Activated T-cell treated with anti-CD3 and anti-CD28 coated beads, Interleukin-2, amount 50 U/mL, for 72 hours (primary cell): ENCODE data around the gene LPP. TPM values are rescaled to one million over a fixed set of nuclear protein-coding genes. Genes with fewer than 3 reads are reported as not detected.

Source experiments
- ATAC-seq, 2 donors: fragments of 150-1000 bp; cut with Tn5 transposase; replicated peaks in 1 of 2; 2 replicates each; pipeline ENCODE4 v1.10.0; 2021; ENCODE audit warnings: moderate library complexity in 2 of 2, mild to moderate bottlenecking in 1 of 2
- DNase-seq, 2 donors: peaks; one replicate each; pipeline ENCODE4 v3.0.0; 2021 to 2022; ENCODE audit warnings: mixed read lengths in 1 of 2
- H3K27ac Mint-ChIP-seq: one replicate; pipeline ENCODE4 v1.8.0; 2022; ENCODE audit warnings: mild to moderate bottlenecking, moderate library complexity, mixed read lengths
- H3K27me3 Mint-ChIP-seq: one replicate; pipeline ENCODE4 v1.8.0; 2022; ENCODE audit warnings: low read depth, mixed read lengths
- H3K36me3 Mint-ChIP-seq, 2 donors: one replicate each; pipeline ENCODE4 v1.8.0; 2022; ENCODE audit warnings: mixed read lengths in 2 of 2, mild to moderate bottlenecking in 1 of 2; ENCODE audit not compliant: insufficient read depth in 2 of 2
- H3K4me1 Mint-ChIP-seq: one replicate; pipeline ENCODE4 v1.8.0; 2022; ENCODE audit warnings: low read depth, mixed read lengths
- H3K4me3 Mint-ChIP-seq, 2 donors: one replicate each; pipeline ENCODE4 v1.8.0; 2022; ENCODE audit warnings: mild to moderate bottlenecking in 2 of 2, mixed read lengths in 2 of 2, moderate library complexity in 2 of 2
- H3K9me3 Mint-ChIP-seq, 2 donors: one replicate each; pipeline ENCODE4 v1.8.0; 2022; ENCODE audit warnings: mixed read lengths in 2 of 2
- total RNA-seq, 2 donors: library from RNA; stranded (reverse); gene quantifications; one replicate each; pipeline ENCODE4 v1.2.3, GENCODE V29; 2022

The LPP gene
- total RNA-seq, 2 donors from 2014 or later, result 50.4 to 67.7 TPM

DNA sequence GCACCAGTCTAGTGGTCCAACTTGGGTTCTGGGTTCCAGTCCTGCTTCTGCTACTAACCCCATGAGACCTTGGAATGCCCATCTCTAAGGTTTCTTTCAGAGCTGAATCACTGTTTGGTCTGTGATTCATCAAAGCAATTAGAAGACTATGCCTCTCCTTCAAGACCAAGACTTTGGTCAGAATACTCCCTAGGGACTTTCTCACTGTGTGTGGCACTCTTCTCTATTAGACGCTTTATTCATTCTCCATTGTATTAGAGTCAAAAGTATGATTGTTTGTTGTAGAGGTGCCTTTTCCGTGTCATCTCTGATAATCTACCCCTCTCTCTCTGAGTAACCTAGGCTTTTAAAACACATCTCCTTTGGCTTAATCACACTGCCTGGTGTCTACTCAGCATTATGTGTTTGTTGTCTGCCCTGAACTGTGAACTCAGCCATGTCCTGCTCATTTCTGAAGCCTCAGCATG, 90.5 kb downstream of the LPP start:
- Mint-ChIP-seq H3K36me3 (peaks cover 0 to 2% of the 10 kb centered on the region in 2 donors), H3K27me3 (no peaks in the 10 kb centered on the region), H3K4me1 (peaks cover 35% of the 10 kb centered on the region), H3K4me3 (no peak overlapping the region), H3K27ac (no peak overlapping the region), H3K9me3 (no peaks in the 10 kb centered on the region)
- no peak for DNase-seq
- peak; percentile 80 to 83 for ATAC-seq

DNA sequence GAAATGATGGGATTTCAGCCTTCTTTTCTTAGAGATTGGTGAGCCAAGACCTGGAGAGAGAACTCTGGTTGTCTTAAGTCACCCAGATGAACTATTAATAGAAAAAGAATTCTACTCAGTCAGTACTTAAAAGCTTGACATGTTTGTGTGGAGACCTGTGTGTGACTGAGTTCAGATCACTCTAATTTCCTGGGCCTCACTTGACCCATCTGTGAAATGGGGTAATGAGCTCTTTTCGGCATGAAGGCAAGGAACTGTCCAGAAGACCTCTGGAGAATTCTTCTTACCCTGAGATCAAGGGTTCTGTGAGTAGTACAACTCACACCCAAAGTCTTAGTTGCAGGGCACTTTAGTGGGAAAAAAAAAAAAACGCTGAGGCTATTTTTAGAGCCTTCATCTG, 92.9 kb downstream of the LPP start:
- H3K4me3 Mint-ChIP-seq, result no peak overlapping the region
- no peak overlapping the region for H3K27ac Mint-ChIP-seq
- no peak for DNase-seq
- no peak for ATAC-seq
- peaks cover 41% of the 10 kb centered on the region for H3K4me1 Mint-ChIP-seq
- peaks cover 0 to 2% of the 10 kb centered on the region in 2 donors for H3K9me3 Mint-ChIP-seq
- H3K36me3 Mint-ChIP-seq, result peaks cover 0 to 9% of the 10 kb centered on the region in 2 donors
- H3K27me3 Mint-ChIP-seq, result no peaks in the 10 kb centered on the region

DNA sequence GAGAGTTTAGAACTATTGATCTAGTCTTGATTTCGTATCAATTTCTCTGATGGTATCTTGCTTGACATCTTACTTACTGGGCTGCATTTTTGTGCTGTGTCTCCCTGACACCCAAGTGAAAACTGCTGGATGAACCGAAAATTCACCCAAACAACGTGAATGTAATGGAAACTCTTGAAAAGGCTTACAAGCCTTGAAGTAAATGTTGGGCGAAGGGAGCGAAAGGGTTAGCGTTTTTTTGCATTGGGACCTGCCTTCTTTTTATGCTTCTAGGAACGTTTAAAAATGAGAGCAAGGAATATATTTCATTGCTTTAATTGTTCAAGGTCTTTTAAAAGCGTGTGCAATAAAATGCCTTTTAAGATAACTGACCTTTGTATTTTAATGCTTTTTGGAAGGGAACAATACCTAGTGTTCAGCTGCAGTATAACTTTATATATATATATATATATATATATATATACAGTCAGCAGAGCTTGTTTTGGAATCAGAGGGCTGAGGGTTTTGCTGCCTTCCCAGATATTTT, 94.1 kb downstream of the LPP start:
- peaks cover 37% of the 10 kb centered on the region for H3K4me1 Mint-ChIP-seq
- H3K27me3 Mint-ChIP-seq, result no peaks in the 10 kb centered on the region
- DNase-seq, result no peak
- H3K36me3 Mint-ChIP-seq, result peaks cover under 1 to 15% of the 10 kb centered on the region in 2 donors
- no peak overlapping the region for H3K4me3 Mint-ChIP-seq
- no peak overlapping the region for H3K27ac Mint-ChIP-seq
- H3K9me3 Mint-ChIP-seq, result peaks cover 0 to 2% of the 10 kb centered on the region in 2 donors
- no peak for ATAC-seq

DNA sequence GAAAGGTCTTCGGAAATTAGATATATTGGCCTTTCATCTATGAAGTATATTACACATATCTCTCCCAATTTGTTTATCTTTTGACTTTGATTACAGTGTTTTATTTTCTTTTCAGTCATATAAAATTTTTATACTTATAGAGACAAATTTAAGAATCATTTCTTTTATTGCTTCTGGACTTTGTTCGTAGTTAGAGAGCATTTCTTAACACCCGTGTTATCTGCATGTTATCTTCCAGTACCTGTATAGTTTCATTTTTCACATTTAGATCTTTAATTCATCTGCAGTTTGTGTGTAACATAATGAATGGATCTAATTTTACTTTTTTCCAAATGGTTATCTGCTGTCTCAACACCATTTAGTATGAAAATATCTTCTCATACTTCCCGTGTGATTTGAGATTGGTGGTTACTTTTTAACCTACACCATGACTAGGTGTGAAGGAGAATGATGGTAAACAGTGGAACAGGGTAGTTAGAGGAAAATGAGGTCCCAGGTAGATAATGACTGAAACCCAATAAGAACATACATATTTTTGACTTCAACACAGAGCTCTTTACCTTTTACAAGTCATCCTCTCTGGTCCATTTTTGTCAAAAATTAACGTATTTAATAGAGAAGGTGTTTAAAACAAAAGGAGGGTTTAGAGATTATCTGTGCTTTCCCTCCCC, 99.3 kb downstream of the LPP start:
- ATAC-seq, result peak in 1 of 2 donors; percentile 19
- peaks cover 53% of the 10 kb centered on the region for H3K4me1 Mint-ChIP-seq
- DNase-seq, result no peak
- H3K9me3 Mint-ChIP-seq, result peaks cover 0 to 2% of the 10 kb centered on the region in 2 donors
- peak overlapping the region in 1 of 2 donors; percentile 58 for H3K4me3 Mint-ChIP-seq
- peaks cover 3 to 16% of the 10 kb centered on the region in 2 donors for H3K36me3 Mint-ChIP-seq
- no peaks in the 10 kb centered on the region for H3K27me3 Mint-ChIP-seq
- peak overlapping the region; percentile 89 for H3K27ac Mint-ChIP-seq

DNA sequence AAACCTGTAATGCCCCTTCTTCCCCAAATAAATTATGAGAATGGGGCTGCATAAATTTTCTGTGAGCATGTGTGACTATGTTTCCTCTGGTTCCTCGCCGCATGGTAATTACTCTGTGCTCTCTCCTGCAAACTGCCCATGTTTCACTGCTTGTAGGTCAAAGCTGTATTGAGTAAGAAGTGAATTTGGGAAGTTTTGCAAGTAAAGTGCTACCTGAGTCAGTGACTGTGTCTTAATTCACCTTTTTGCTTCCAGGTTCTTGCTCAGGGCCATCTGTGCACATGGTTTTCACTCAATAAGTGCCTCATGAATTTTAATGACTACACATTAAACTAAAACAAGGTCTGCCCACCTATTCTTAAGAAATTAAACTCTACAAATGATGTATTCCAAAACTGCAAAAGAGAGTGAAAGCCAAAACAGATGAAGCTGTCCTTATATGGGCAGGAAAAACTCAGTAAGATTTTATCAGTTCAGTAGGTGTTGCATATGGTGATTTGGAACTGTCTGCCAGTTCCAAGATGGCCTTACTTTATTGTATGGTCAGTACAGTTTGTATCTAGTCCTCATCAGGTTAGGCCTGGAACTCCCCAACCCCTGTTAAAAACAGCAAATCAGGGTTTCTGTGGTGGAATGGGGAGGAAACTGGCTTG, 100.0 kb downstream of the LPP start:
- DNase-seq, result no peak
- Mint-ChIP-seq H3K4me3 (peak overlapping the region; percentile 29 to 58), H3K27me3 (no peaks in the 10 kb centered on the region), H3K27ac (peak overlapping the region; percentile 89), H3K4me1 (peaks cover 56% of the 10 kb centered on the region), H3K36me3 (peaks cover 3 to 16% of the 10 kb centered on the region in 2 donors), H3K9me3 (peaks cover 0 to 2% of the 10 kb centered on the region in 2 donors)
- ATAC-seq, result peak; percentile 73 to 75

DNA sequence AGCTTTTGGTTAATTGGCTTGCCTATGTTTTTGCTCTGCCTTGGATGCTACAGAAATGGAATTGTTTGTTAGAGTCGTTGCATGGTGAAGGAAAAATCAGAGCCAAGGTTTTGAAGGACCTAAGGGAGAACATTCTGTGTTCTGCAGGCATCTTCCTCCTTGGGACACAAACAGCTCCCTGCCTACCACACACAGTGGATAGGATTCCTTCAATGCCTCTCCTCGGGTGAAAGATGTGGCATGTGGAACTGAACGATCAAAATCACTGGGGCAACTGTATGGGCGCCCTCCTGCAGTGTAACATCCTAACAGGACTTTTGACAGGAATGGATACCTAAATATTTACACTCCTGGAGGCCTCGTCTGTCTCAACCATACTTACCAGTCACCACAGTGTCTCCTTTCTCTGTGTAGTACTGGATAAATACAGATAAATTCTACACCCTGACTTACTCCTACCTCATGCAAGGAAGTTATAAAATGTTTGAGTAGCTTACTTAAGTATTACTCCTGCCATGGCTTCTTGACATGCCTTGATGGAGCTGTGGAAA, 100.6 kb downstream of the LPP start:
- peaks cover 63% of the 10 kb centered on the region for H3K4me1 Mint-ChIP-seq
- DNase-seq (no peak), ATAC-seq (no peak)
- H3K27me3 Mint-ChIP-seq, result no peaks in the 10 kb centered on the region
- peaks cover 3 to 16% of the 10 kb centered on the region in 2 donors for H3K36me3 Mint-ChIP-seq
- H3K27ac Mint-ChIP-seq, result peak overlapping the region; percentile 55
- peak overlapping the region in 1 of 2 donors; percentile 58 for H3K4me3 Mint-ChIP-seq
- H3K9me3 Mint-ChIP-seq, result peaks cover 0 to 2% of the 10 kb centered on the region in 2 donors

DNA sequence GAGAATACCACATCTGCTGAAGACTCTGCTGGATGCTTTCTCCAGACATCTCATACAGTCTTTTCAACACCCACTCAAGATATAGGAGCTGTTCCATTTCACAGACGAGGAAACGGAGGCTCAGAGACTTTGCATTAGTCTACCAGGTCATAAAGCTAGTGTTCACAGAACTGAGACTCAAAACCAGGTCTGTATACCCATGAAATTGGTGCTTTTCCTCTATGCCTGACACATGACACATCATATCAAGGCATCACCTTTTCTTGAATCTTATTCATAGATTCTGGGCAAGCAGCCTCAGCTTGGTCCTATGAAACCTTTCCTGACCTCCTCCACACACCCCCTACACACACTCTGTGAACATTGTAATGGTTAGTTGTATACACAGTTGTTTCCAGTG, 101.2 kb downstream of the LPP start:
- peak overlapping the region; percentile 55 for H3K27ac Mint-ChIP-seq
- DNase-seq, result no peak

DNA sequence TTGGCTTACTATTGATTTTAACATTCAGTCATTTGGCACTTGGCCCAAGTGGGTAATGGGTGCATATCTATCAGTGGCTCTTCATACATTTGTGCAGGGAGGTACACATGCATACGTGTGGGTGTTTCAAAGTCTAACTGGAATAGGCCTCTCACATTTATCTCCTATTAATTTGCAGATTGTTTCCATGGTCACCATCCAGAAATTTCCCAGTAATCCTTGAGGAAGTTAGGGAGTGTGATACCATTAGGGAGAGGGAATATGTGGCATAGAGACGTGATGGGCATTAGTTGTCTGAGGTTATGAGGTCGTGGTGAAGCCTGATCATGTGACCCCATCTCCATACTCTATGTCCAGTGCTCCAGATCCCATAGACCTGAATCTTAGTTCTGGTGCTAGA, 102.8 kb downstream of the LPP start:
- Mint-ChIP-seq H3K36me3 (peaks cover 3 to 10% of the 10 kb centered on the region in 2 donors), H3K27ac (peak overlapping the region; percentile 5), H3K4me1 (peaks cover 57% of the 10 kb centered on the region), H3K4me3 (peak overlapping the region in 1 of 2 donors; percentile 61), H3K27me3 (no peaks in the 10 kb centered on the region), H3K9me3 (no peaks in the 10 kb centered on the region)
- ATAC-seq (no peak), DNase-seq (no peak)

More for the DNA sequence above, 101.2 kb downstream of the LPP start:
- peak; percentile 44 to 49 for ATAC-seq
- Mint-ChIP-seq H3K27me3 (no peaks in the 10 kb centered on the region), H3K9me3 (peaks cover 0 to 2% of the 10 kb centered on the region in 2 donors), H3K4me1 (peaks cover 63% of the 10 kb centered on the region), H3K36me3 (peaks cover 3 to 16% of the 10 kb centered on the region in 2 donors), H3K4me3 (peak overlapping the region in 1 of 2 donors; percentile 32)

DNA sequence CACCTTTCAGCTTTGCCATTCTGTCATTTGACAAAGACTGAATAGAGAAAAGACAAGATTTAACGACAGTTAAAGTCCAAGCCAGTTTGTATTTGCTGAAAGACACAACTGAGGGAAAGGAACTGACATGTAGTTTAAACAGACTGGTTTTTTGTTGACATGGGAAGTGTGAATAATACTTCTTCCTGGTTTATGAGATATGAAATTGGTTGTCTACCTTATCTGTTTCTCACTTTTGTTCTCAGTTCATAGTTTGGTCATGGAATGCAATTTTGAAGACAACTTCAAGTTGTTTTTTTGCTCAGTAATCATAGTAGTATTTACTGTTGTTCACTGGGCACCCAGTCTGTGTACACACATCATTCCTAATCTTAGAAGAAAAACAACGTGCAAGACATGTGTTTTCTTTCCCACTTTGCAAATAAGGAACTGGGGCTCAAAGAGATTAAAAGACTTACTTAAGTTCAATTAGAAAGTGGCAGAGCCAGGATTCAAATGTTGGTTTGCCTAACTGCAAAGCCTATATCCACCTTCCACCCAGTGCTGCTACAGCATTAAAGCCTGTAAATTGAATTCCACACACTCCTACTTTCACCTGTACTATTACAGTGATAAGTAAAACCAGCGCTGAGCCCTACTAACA, 103.5 kb downstream of the LPP start:
- peak overlapping the region; percentile 12 to 61 for H3K4me3 Mint-ChIP-seq
- peaks cover 3 to 6% of the 10 kb centered on the region in 2 donors for H3K36me3 Mint-ChIP-seq
- ATAC-seq (peak; percentile 18 to 42), DNase-seq (no peak)
- H3K4me1 Mint-ChIP-seq, result peaks cover 57% of the 10 kb centered on the region
- no peaks in the 10 kb centered on the region for H3K27me3 Mint-ChIP-seq
- H3K27ac Mint-ChIP-seq, result peak overlapping the region; percentile 5
- no peaks in the 10 kb centered on the region for H3K9me3 Mint-ChIP-seq

DNA sequence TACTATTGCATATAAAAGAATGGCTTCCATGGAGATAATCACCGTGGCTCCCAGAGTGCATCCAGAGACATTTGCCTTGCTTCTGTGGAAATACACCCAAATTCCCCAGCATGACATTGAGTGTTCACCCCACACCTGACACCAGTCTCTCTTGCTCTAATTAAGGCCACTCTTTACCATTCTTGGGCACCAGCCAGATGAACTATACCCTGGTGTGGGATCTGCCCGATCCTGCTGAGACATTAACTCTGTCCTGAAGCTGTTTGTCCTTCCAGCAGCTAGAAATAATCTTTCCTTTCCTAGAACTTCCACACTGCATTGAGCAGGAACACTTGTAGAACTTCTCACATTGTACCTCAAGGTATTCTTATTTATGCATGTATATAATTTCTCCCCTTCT, 105.2 kb downstream of the LPP start:
- no peaks in the 10 kb centered on the region for H3K27me3 Mint-ChIP-seq
- no peaks in the 10 kb centered on the region for H3K36me3 Mint-ChIP-seq
- H3K27ac Mint-ChIP-seq, result no peak overlapping the region
- ATAC-seq (no peak), DNase-seq (no peak)
- no peaks in the 10 kb centered on the region for H3K9me3 Mint-ChIP-seq
- H3K4me1 Mint-ChIP-seq, result peaks cover 44% of the 10 kb centered on the region
- no peak overlapping the region for H3K4me3 Mint-ChIP-seq

DNA sequence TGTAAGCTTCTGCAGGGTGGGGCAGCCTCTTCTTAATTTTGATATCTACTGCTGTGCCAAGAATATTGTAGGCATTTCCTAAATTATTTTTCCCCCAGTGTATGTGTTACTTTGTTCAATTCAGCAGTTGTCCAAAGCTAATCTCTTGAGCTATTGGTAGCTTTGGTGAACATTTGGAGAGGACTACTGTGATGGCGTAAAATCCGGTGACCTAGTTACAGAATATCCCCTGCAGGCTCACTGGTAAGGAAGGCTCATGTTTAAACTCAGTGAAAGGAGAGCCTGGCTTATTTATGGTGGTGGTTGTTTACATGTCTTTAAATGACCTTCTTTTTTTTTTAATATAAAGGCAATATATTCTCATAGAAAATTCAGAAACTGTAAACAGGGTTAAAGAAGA, 105.6 kb downstream of the LPP start:
- H3K9me3 Mint-ChIP-seq, result no peaks in the 10 kb centered on the region
- DNase-seq (no peak), ATAC-seq (no peak)
- no peaks in the 10 kb centered on the region for H3K27me3 Mint-ChIP-seq
- H3K4me1 Mint-ChIP-seq, result peaks cover 40% of the 10 kb centered on the region
- no peak overlapping the region for H3K27ac Mint-ChIP-seq
- no peak overlapping the region for H3K4me3 Mint-ChIP-seq
- no peaks in the 10 kb centered on the region for H3K36me3 Mint-ChIP-seq

DNA sequence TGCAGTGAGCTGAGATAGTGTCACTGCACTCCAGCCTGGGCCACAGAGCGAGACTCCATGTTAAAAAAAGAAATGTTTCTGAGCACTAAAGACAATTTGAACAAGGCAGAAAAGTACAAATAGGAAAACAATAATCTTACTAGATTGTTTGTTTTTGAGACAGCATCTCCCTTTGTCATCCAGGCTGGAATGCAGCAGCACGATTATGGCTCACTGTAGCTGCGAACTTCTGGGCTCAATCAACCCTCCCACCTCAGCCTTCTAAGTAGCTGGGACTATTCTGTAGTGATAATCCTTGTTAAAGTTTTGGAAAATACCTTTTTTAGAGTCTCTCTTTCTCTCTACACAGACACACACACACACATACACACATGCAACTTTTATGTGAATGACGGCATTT, 107.1 kb downstream of the LPP start:
- Mint-ChIP-seq H3K36me3 (no peaks in the 10 kb centered on the region), H3K27me3 (no peaks in the 10 kb centered on the region), H3K9me3 (no peaks in the 10 kb centered on the region), H3K4me3 (no peak overlapping the region), H3K27ac (no peak overlapping the region), H3K4me1 (peaks cover 28% of the 10 kb centered on the region)
- DNase-seq, result no peak
- ATAC-seq, result no peak

DNA sequence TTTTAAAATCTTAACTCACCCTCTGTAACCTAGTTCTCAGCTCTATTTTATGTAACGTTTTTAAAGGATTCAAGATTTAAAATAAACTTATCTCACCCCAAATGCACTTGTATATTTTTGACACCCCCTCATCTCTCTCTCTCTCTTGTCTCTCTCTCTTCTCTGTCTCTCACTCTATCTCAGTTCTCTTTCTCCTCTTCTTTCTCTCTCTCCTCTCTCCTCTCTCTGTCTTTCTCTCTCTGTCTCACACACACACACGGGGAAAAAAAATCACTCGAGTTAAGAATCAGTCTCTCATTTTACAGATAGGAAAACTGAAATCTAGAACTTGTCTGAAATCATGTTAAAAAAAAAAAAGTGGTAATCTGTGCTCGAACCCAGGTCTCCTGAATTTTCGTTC, 108.5 kb downstream of the LPP start:
- DNase-seq, result no peak
- Mint-ChIP-seq H3K36me3 (no peaks in the 10 kb centered on the region), H3K4me3 (no peak overlapping the region), H3K9me3 (no peaks in the 10 kb centered on the region), H3K4me1 (peaks cover 18% of the 10 kb centered on the region), H3K27me3 (no peaks in the 10 kb centered on the region), H3K27ac (no peak overlapping the region)
- ATAC-seq, result no peak
